Mucosa of rectum (tissue), 2 donors: ENCODE data around the gene APH1B.
"Not testable (repeated sequence)": the region's sequence is repeated elsewhere in the genome, so short reads cannot be mapped to it uniquely, and the experiment has no call there.

Experiments used
- H3K27ac ChIP-seq, 2 donors: one replicate each; pipeline ENCODE4 v1.7.0; 2013; ENCODE audit warnings: inconsistent platforms in 2 of 2, low read depth in 2 of 2, low read length in 2 of 2
- H3K27me3 ChIP-seq, 2 donors: one replicate each; pipeline ENCODE4 v1.7.0; 2013; ENCODE audit warnings: low read length in 2 of 2; ENCODE audit not compliant: control insufficient read depth in 2 of 2, insufficient read depth in 2 of 2
- H3K36me3 ChIP-seq, 2 donors: one replicate each; pipeline ENCODE4 v1.7.0; 2013; ENCODE audit warnings: low read length in 2 of 2; ENCODE audit not compliant: control insufficient read depth in 2 of 2, insufficient read depth in 2 of 2
- H3K4me1 ChIP-seq, 2 donors: one replicate each; pipeline ENCODE4 v1.7.0; 2013; ENCODE audit warnings: low read length in 2 of 2, mild to moderate bottlenecking in 1 of 2; ENCODE audit not compliant: control insufficient read depth in 2 of 2, insufficient read depth in 2 of 2
- H3K4me3 ChIP-seq, 2 donors: one replicate each; pipeline ENCODE4 v1.7.0; 2013; ENCODE audit warnings: low read length in 2 of 2
- H3K9ac ChIP-seq, 2 donors: one replicate each; pipeline ENCODE4 v1.7.0; 2013; ENCODE audit warnings: low read length in 2 of 2, low read depth in 1 of 2, mild to moderate bottlenecking in 1 of 2
- H3K9me3 ChIP-seq, 2 donors: one replicate each; pipeline ENCODE4 v1.7.0; 2013; ENCODE audit warnings: low read length in 2 of 2; ENCODE audit not compliant: control insufficient read depth in 2 of 2
- donor health status: healthy.
- donor health status: Normal muscosa, but diverticular disease.

The APH1B gene

DNA sequence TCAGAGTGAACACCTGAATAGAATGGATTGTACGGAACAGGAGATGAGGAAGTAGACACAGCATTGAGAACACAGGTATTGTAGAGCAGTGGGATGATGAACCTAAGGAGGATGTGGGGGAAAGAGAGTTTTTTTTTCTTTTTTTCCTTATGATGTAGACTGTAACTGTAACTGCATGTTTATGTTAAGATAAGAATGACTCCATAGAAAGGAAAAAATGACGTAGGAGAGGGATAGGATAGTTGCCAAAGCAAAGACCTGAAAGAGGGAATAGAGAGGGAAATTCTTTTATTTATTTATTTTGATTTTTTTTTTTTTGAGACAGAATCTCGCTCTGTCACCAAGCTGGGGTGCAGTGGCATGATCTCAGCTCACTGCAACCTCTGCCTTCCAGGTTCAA is 33.2 kb downstream of the APH1B start:
- no peak overlapping the region for H3K9ac ChIP-seq
- peaks cover 0 to 5% of the 10 kb centered on the region in 2 donors for H3K36me3 ChIP-seq
- H3K4me1 ChIP-seq, result no peaks in the 10 kb centered on the region
- H3K27ac ChIP-seq, result no peak overlapping the region
- no peaks in the 10 kb centered on the region for H3K27me3 ChIP-seq
- no peak overlapping the region for H3K4me3 ChIP-seq
- H3K9me3 ChIP-seq, result no peaks in the 10 kb centered on the region

GRCh38 chr15:63312286-63312685 is 34.9 kb downstream of the APH1B start:
- Histone ChIP-seq H3K27ac (no peak overlapping the region), H3K4me3 (no peak overlapping the region), H3K9ac (no peak overlapping the region), H3K27me3 (no peaks in the 10 kb centered on the region), H3K9me3 (no peaks in the 10 kb centered on the region), H3K4me1 (peaks cover 0 to 3% of the 10 kb centered on the region in 2 donors), H3K36me3 (no peaks in the 10 kb centered on the region)

DNA sequence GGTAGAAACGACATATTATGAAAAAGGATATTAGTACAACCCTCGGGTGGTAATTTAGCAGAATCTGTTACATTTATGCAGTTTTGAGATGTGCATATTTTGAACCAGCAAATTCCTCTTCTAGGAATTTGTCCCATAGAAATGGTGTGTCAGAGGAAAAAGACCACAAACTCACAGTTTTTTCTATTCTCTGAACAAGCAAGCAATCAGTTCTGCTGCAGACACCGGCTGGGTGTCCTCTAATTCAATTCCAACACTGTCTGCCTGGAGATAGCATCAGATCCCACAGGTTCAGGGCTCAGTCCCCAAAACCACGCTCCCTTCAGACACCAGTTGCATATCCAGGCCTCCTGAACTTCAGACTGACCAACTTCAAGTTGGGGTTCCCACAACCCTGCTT is 36.4 kb downstream of the APH1B start:
- H3K36me3 ChIP-seq, result no peaks in the 10 kb centered on the region
- H3K4me3 ChIP-seq, result no peak overlapping the region

DNA sequence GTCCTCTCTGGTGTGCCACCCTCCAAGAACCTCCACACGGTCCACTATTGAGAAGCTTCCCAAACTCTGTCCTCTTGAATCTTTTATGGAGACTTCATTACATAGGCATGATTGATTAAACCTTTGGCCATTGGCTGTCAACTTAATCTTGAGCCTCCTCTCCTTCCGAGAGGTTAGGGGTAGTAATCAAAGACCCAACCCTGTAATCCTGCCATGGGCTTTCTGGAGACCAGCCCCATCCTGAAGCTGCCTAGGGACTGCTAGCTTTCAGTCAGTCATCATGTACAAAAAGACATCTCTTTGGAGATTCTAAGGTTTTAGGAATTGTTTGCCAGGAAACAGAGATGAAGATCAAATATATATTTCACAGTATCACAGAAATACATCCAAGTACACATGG is 37.0 kb downstream of the APH1B start:
- Histone ChIP-seq H3K27me3 (no peaks in the 10 kb centered on the region), H3K9ac (no peak overlapping the region), H3K9me3 (no peaks in the 10 kb centered on the region), H3K27ac (no peak overlapping the region), H3K4me1 (peaks cover 0 to 6% of the 10 kb centered on the region in 2 donors), H3K36me3 (no peaks in the 10 kb centered on the region), H3K4me3 (no peak overlapping the region)

More for the DNA sequence above, 36.4 kb downstream of the APH1B start:
- H3K9me3 ChIP-seq, result no peaks in the 10 kb centered on the region
- no peak overlapping the region for H3K9ac ChIP-seq
- H3K27me3 ChIP-seq, result no peaks in the 10 kb centered on the region
- peaks cover 0 to 4% of the 10 kb centered on the region in 2 donors for H3K4me1 ChIP-seq
- no peak overlapping the region for H3K27ac ChIP-seq

GRCh38 chr15:63318344-63318743 is 40.9 kb downstream of the APH1B start:
- no peak overlapping the region for H3K4me3 ChIP-seq
- H3K27ac ChIP-seq, result no peak overlapping the region
- no peaks in the 10 kb centered on the region for H3K36me3 ChIP-seq
- no peaks in the 10 kb centered on the region for H3K27me3 ChIP-seq
- H3K9me3 ChIP-seq, result no peaks in the 10 kb centered on the region
- H3K9ac ChIP-seq, result no peak overlapping the region
- peaks cover 0 to 12% of the 10 kb centered on the region in 2 donors for H3K4me1 ChIP-seq

DNA sequence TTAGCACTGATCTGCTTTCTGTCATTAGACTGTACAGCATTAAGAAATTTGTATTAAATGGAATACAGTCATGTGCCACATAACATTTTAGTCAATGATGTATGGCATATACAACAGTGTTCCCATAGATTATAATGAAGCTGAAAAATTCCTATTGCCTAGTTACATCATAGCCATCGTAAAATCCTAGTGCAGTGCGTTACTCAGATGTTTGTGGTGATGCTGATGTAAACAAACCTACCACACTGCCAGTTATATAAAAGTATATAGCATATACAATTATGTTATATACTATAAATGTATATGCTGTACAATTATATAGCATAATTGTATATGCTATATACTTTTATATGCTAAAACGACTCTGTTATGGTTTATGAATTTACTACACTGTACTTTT is 41.7 kb downstream of the APH1B start:
- Histone ChIP-seq H3K36me3 (peaks cover 0 to 3% of the 10 kb centered on the region in 2 donors), H3K27ac (no peak overlapping the region), H3K27me3 (no peaks in the 10 kb centered on the region), H3K4me1 (peaks cover 0 to 12% of the 10 kb centered on the region in 2 donors), H3K9me3 (no peaks in the 10 kb centered on the region), H3K4me3 (no peak overlapping the region), H3K9ac (no peak overlapping the region)

GRCh38 chr15:63320446-63320845 is 43.0 kb downstream of the APH1B start:
- not testable (repeated sequence) for H3K27me3 ChIP-seq, H3K9ac ChIP-seq, H3K36me3 ChIP-seq, H3K27ac ChIP-seq, H3K9me3 ChIP-seq, H3K4me3 ChIP-seq
- H3K4me1 ChIP-seq, result peaks cover 0 to 12% of the 10 kb centered on the region in 2 donors

- H3K27ac ChIP-seq, H3K9ac ChIP-seq: not testable (repeated sequence)
Observed at GRCh38 chr15:63320981-63321380, 43.6 kb downstream of the APH1B start.

GRCh38 chr15:63321462-63321861 is 44.1 kb downstream of the APH1B start:
- Histone ChIP-seq H3K9ac (no peak overlapping the region), H3K36me3 (peaks cover 9 to 14% of the 10 kb centered on the region in 2 donors), H3K4me1 (peaks cover 0 to 9% of the 10 kb centered on the region in 2 donors), H3K4me3 (peak overlapping the region in 1 of 2 donors; percentile 25), H3K9me3 (no peaks in the 10 kb centered on the region), H3K27me3 (no peaks in the 10 kb centered on the region), H3K27ac (peak overlapping the region in 1 of 2 donors; percentile 29)

More at GRCh38 chr15:63320981-63321380, 43.6 kb downstream of the APH1B start:
- Histone ChIP-seq H3K36me3 (peaks cover 6 to 12% of the 10 kb centered on the region in 2 donors), H3K4me1 (peaks cover 0 to 12% of the 10 kb centered on the region in 2 donors)
- not testable (repeated sequence) for H3K27me3 ChIP-seq, H3K9me3 ChIP-seq, H3K4me3 ChIP-seq

GRCh38 chr15:63322541-63322940 is 45.1 kb downstream of the APH1B start:
- no peak overlapping the region for H3K9ac ChIP-seq
- H3K27me3 ChIP-seq, result no peaks in the 10 kb centered on the region
- H3K36me3 ChIP-seq, result peaks cover 13 to 17% of the 10 kb centered on the region in 2 donors
- H3K27ac ChIP-seq, result no peak overlapping the region
- no peak overlapping the region for H3K4me3 ChIP-seq
- peaks cover 0 to 9% of the 10 kb centered on the region in 2 donors for H3K4me1 ChIP-seq
- no peaks in the 10 kb centered on the region for H3K9me3 ChIP-seq
